HG02884 (cell line): ENCODE measurements around the gene KCTD14.
"Not testable (repeated sequence)": the region's sequence is repeated elsewhere in the genome, so short reads cannot be mapped to it uniquely, and the experiment has no call there.

Experiments
- ATAC-seq: cut with Tn5 transposase; IDR thresholded peaks from one replicate; pipeline ENCODE4 v1.9.1; 2021; ENCODE audit warnings: mild to moderate bottlenecking, moderate library complexity; ENCODE audit not compliant: unreplicated experiment

The KCTD14 gene

DNA sequence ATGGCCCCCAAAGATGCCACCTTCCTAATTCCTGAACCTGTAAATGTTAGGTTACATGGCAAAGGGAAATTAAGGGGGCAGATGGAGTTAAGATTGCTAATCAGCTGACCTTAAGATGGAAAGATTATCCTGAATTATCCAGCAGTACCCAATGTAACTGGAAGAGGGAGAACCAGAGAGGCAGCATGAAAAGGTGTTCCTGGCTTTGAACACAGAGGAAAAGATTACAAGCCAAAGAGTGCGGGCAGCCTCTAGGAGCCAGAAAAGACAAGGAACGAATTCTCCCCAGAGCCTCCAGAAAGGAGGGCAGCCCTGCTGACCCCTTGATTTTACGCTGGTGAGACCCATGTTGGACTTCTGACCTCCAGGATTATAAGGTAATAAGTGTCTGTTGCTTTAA, 25.5 kb upstream of the KCTD14 start:
- no peak for ATAC-seq

DNA sequence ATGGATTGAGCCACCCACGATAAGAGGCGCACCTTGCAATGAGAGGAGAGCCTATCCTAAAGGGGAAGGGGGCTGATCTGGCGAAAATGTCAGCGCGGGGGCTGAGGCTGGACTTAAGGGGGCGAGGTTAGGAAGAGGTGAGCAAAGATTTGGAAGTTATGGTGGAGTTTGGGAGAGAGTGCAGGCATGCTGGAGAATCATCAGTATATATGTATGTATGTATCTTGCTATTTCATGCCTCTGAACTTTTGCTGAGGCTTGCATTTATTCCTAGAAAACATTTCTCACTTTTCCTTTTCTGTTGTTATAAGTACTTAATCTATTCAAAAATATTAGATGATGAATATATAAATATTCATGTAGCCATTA, 23.4 kb upstream of the KCTD14 start:
- no peak for ATAC-seq

DNA sequence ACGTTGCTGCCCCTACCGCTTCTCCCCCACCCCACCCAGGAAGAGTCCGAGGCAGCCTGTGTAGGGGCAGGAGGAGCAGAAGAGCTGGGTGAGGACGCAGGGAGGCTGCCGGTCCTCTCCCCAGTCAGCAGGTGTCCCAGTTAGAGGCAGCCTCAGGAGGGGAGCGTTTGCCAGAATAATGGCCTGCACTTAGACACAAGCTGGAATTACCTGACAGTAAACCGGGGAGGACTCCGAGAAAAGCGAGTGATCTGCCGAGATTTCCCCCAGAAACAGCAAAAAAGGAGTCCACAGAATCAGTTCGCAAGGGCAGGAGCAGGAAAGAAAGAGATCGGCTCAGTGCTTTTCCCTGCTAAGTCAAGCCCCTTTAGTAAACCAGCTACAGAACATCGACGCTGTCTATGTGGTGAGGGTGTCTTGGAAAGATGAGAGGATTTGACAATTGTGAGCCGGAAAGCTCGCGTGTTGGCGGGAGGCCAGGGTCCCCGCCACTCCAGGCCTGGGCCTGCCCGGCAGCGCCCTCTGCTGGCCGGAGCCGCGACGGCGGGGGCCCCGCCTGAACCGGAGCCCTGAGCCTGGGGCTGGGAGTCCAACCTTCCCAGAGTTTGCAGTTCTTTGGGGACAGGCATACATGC, 22.9 kb upstream of the KCTD14 start:
- ATAC-seq = no peak

DNA sequence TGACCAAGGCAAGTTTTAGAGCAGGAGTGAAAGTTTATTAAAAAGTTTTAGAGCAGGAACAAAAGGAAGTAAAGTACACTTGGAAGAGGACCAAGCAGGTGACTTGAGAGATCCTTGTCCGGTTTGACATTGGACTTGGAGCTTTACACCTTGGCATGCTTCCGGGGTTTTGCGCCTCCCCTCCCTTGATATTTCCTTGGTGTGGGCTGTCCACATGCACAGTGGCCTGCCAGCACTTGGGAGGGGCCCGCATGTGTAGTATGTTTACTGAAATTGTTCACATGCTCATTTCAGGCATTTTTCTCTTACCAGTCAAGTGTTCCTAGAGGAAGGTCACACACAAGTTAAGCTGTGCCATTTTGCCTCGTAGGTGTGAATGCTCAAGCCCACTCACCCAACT, 21.6 kb upstream of the KCTD14 start:
- no peak for ATAC-seq

DNA sequence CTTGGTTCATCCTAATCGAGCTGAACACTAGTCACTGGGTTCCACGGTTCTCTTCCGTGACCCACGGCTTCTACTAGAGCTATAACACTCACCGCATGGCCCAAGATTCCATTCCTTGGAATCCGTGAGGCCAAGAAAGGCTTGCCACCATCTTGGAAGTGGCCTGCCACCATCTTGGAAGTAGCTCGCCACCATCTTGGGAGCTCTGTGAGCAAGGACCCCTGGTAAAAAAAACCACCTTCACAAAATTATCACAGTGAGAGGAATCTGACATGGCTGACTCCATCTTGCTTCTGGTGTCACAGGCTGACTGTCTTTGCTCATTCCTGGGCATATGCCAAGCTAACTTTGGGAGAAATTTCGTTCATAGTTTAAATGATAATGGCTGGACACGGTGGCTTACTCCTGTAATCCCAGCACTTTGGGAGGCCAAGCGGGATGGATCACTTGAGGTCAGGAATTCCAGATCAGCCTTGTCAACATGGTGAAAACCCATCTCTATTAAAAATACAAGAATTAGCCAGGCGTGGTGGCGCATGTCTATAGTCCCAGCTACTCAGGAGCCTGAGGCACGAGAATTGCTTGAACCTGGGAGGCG, 18.9 kb upstream of the KCTD14 start:
- ATAC-seq = no peak

DNA sequence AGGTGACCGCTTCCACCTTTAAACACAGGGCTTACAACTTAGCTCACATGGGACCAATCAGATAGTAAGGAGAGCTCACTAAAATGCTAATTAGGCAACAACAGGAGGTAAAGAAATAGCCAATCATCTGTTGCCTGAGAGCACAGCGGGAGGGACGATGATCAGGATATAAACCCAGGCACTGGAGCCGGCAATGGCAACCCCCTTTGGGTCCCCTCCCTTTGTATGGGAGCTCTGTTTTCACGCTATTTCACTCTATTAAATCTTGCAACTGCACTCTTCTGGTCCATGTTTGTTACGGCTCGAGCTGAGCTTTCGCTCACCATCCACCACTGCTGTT, 18.3 kb upstream of the KCTD14 start:
- ATAC-seq = not testable (repeated sequence)

DNA sequence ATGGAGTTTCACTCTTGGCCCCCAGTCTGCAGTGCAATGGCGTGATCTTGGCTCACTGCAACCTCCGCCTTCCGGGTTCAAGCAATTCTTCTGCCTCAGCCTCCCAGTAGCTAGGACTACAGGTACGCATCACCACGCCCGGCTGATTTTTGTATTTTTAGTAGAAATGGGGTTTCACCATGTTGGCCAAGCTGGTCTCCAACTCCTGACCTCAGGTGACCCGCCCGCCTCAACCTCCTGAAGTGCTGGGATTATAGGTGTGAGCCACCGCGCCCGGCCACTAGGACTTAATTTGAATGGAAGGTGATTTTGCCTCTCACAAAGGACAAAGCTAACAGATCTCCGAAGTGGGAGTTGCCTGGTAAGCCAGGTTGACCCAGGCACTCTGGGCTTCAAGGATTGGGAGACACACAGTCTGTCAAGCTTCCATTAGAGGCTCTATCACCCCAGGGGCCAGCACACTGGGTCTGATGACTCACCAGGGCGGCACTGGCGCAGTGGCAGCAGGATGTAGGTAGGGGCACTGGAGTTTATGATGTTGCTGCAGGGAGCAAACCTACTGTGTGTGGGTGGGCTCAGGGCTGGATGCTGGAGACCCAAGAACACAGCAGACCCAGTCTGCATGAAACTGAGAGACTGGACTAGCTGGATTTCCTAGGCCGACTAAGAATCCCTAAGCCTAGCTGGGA, 17.8 kb upstream of the KCTD14 start:
- ATAC-seq = no peak

DNA sequence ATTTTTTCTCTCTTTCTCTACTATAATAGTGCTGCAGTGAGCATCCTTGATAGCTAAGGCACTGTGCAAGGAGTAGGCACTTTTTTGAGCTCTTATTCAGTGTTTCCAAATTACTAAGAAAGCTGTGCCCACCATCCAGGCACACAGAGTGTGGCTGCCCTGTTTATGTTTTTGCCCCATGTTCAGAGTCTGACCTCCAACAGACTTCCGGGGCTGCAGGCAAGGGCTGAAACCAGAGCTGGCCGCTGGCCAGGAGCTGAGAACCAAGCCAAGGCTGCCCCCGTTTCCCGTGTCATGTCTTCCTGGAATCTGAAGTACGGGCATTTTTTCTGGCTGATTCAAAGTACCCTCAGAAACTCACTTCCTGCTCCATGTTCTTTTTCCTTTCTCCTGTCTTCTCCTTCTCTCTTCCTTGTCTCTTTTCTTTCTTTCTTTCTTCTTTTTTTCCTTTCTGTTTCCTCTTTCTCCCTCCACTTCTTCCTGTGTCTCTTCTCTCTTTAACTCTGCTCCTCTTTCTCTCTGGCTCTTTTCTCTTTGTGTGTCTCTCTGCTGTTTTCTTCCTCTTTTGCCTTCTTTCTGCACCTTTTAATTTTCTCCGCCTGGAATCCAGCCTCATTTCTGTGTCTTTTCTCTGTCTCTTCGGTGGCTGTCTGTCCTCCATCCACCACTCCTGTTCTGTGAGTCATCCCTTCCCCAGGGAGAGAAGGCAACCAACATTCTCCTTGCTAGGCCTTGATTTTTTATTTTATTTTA, 17.0 kb upstream of the KCTD14 start:
- peak; percentile 54 for ATAC-seq

DNA sequence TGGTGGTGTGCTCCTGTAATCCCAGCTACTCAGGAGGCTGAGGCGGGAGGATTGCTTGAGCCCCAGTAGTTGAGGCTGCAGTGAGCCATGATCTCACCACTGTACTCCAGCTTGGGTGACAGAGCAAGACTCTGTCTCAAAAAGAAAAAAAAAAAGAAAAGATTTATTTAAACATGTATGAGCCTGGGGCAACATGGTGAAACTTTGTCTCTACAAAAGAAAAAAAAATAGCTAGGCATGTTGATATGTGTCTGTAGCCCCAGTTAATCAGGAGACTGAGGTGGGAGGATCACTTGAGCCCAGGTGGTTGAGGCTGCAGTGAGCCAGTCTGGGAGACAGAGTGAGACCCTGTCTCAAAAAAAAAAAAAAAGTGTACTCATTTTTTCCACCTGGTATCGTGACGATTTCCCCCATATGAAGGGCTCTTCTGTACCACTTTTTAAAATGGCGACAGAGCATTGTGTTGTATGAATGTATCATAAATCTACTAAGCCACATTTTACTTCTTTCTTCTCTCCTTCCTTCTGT, 16.4 kb upstream of the KCTD14 start:
- no peak for ATAC-seq

DNA sequence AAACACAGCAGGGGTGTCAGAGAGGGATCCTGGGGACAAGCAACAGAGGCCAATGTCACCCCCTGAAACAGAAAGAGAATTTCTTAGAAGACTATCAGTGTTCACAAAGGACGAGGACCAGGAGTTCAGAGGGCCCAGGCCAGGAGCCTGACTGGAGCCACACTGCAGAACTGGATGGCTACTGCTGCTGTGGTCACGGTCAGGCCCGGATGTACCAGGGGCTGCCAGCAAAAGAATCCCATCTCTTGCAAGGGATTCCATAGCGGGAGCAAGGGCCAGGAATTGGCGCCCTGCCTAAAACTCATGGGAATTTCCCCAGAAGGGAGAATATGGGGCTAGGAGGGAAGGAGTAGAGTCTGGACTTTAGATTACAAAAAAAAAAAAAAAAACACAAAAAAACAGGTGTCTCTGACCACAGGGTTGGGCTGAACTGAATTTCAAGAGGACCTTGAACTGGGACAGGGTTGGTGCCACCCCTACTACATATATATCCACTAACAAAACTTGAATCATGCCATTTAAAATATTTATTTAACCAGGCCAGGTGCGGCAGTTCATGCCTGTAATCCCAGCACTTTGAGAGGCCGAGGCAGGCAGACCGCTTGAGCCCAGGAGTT, 15.7 kb upstream of the KCTD14 start:
- no peak for ATAC-seq

DNA sequence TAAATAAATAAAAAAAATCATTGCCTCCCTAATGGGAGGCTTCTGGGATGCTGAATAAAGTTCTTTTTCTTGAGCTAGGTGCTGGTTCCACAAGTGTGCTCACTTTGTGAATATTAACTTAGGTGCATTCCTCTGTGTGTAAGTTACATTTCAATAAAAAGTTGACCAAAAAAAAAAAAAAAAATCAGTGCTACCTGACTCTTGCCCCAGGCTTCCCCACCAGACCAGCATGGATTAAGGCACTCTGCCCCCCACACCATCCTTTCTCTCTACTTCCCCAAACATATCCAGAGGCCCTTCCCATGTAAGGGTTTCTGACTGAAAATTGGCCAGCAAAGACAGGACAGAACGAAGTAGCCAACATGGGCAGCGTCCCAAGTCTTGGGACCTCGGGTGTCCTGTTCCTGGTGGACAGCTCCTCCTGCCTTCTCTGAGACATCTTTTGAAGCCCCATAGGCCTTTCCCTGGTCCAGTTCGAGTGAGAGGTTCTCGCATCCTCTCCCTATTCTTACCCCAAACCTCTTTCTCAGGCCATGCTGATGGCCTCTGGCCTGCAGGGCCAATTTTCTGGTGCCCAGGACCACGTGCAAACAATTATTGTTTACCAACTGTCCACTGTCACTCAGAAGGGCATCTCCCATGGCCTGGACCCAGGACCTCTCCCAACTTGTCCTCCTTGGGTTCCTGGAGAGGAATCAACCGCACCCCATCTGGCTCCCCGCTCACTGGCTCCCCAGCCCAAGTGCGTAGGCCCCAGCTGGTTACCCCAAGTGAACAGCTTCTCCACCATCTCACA, 14.9 kb upstream of the KCTD14 start:
- no peak for ATAC-seq

DNA sequence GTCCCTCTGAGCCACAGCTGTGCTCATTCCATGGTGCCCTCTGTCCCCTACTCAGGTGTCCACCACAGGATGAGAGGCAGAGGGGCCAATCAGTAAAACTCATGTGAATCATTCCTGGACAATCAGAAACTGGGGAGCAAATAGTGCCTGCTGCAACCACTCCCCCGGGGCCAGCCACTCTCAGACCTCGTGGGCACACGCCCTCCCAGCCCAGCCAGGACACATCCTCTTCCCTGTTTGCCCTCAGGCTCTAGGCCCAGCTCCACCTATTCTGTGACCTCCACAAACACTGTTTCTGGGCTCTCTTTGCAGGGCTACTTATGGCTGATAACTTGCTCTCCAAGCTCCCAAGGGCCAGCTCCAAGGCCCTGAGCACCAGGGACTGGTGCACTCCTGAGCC, 14.0 kb upstream of the KCTD14 start:
- ATAC-seq = no peak

DNA sequence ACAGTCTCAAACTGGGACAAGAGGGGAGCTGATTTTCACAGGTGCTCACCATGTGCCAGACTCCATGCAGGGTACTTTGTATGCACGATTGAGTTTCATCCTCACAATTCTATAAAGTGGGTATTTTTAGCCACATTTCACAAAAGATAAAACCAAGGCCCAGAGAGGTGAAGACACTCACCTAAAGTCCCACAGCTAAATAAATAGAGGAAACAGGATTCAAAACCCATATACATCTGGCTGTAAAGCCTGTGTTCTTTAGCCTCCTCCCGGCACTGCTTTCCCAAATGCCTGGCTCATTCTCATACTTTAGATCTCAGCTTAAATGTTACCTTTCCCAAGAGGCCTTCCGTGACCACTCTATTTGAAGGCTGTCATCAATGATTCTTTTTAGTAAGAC, 13.2 kb upstream of the KCTD14 start:
- ATAC-seq = no peak

DNA sequence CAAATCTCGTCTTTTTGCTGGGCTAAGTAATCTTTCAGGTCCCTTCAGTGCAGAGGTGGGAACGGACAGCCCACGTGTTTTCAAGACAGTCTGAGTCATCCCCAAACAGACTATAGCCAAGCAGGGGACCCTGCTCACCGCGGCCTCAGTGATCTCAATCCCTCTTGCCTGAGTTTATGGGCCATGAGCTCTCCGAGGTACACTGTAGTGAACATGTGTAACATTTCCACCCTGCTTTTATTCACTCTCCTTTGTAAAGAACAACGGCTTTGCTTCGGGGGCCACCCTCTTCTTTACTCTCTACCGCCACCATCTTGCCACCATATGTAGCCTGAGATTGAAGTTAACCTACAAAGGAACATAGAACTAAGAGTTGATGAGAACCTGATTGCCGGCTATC, 11.5 kb upstream of the KCTD14 start:
- no peak for ATAC-seq

DNA sequence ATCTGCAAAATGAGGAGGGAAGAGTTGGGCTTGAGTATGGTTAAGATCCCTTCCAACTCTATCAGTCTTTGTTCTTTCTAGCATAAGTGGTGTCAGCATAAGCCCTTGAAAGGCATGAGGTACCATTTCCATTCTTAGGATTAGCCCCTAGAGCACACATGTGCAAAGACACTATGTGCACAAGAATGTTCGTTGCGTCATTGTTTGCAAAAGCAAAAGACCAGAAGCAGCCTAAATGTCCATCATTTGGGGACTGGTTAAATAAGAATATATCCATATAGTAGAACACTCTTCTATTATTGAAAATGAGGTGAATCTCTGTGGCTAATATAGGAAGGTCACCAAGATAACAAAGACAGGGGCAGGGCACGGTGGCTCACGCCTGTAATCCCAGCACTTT, 10.0 kb upstream of the KCTD14 start:
- ATAC-seq = no peak

DNA sequence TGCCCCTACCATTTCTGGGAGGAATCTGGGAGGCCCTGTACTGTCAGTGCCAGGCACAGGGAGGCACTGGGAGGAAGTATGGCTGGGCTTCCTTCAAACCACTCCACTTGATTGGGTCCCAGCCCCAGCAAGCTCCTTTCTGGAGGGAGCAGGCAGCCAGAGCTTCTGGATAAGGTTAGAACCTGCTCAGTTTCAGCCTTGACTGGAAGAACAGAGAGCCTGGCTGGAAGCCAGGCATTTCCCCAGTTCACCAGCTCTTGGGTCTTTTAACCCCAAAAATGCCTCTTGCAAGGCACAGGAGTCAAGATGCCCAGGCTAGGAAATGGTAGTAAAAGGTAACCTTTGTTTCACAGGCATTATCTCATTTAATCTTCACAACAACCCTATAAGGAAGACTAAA, 9.0 kb upstream of the KCTD14 start:
- ATAC-seq = no peak

DNA sequence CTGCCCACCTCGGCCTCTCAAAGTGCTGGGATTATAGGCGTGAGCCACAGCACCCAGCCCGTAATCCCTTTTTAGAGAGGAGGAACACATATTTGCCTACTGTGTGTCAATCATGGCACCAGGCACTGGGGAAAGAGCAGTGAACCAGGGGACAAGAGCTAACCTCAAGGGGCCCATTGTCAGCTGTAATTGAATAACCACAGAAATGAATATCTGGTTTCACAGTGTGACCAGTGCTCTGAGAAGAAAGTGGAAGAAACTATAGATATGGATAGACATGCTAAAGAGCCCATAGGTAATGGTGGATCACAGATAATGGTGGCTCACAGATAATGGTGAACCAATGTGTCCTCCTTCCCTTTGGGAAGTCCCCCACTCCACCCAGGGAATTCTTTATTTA, 8.6 kb upstream of the KCTD14 start:
- peak; percentile 63 for ATAC-seq

DNA sequence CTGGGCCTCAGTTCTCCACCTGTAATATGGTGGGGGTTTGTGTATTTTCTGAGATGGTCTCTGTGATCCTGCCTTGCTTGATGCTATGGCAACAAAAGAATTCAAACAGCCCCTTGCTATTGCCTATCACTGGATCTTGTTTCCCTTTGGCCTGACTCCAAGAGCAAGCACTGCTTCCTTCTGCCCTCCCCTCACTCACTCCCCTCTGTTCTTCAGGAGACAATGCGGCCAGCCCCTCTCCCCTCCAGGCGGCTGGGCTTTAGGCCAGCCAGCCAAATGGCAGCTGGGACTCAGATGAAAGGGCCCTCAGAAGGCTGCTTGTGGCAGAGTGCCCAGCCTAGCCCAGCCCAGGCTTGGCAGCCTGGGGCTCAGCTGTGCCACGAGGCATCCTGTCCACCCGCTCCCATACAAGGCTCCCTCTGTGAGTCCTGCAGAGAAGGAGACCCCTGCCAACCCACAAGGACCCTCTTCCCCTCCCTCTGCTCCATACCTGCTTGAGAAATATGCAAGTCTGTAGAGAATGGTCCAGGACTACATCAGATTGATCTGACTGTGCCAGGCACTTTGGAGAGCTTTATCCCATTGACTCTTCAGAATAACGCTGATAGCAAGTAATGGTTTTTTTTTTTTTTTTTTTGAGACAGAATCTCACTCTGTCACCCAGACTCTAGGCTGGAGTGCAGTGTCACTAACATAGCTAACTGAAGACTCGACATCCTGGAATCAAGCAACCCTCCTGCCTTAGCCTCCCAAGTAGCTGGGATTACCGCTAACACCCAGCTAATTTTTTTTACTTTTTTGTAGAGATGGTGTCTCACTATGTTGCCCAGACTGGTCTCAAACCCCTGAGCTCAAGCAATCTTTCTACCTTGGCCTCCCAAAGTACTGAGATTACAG, 7.6 kb upstream of the KCTD14 start:
- no peak for ATAC-seq

DNA sequence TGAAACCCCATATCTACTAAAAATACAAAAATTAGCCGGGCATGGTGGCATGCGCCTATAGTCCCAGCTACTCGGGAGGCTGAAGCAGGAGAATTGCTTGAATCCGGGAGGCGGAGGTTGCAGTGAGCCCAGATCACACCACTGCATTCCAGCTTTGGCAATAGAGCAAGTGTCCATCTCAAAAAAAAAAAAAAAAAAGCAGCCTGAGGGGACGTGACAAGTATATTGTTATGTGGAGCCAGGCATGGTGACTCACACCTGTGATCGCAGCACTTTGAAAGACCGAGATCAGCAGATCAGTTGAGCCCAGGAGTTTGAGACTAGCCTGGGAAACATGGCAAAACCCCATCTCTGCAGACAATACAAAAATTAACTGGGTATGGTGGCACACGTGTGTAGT, 5.3 kb upstream of the KCTD14 start:
- not testable (repeated sequence) for ATAC-seq

DNA sequence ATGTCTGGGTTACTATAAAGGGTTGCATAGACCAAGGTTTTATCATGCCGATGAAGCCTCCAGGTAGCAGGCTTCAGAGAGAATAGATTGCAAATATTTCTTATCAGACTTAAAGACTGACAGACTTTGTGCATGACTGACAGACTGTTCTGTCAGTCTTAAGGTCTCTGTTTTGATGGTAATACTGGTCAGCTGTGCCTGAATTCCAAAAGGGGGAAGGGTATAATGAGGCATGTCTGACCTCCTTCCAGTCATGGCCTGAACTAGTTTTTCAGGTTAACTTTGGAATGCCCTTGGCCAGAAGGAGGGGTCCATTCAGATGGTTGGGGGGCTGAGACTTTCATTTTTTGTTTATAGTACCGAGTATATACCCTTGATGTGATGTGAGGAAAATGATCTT, 4.7 kb upstream of the KCTD14 start:
- ATAC-seq = no peak
